ENCODE measurements around the gene MAP6. TPM values are rescaled to one million over a fixed set of nuclear protein-coding genes. Genes with fewer than 3 reads are reported as not detected.

The MAP6 gene
- total RNA-seq, 4 donors from 2014 or later: 7.9 to 22.1 (median 14.4) TPM

DNA sequence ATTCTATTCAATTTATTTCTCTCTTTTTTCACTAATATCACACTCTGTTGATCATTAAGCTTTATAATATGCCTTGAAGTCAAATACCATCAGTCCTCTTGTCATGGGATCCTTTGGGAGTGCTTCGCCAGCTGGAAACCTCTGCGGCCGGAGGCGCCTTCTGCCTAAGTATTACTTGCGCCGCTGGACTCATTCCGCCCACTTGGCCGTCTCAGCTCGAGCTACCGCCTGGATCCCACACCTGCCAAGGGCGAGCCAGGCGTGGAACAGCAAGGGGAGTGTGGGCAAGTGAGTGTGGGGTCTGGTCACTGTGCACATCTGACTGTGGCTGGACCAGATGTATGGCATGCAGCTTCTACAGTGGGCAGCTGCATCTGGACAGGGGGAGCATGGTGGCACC lies 9.1 kb upstream of the MAP6 start:
- Histone ChIP-seq H3K36me3 (no peaks in the 10 kb centered on the region), H3K4me3 (no peak overlapping the region), H3K27ac (no peak overlapping the region), H3K4me1 (no peaks in the 10 kb centered on the region), H3K27me3 (peaks cover 0 to 3% of the 10 kb centered on the region in 2 donors), H3K9me3 (no peaks in the 10 kb centered on the region)
- TF ChIP-seq, protein P1, sequence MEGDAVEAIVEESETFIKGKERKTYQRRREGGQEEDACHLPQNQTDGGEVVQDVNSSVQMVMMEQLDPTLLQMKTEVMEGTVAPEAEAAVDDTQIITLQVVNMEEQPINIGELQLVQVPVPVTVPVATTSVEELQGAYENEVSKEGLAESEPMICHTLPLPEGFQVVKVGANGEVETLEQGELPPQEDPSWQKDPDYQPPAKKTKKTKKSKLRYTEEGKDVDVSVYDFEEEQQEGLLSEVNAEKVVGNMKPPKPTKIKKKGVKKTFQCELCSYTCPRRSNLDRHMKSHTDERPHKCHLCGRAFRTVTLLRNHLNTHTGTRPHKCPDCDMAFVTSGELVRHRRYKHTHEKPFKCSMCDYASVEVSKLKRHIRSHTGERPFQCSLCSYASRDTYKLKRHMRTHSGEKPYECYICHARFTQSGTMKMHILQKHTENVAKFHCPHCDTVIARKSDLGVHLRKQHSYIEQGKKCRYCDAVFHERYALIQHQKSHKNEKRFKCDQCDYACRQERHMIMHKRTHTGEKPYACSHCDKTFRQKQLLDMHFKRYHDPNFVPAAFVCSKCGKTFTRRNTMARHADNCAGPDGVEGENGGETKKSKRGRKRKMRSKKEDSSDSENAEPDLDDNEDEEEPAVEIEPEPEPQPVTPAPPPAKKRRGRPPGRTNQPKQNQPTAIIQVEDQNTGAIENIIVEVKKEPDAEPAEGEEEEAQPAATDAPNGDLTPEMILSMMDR (IDR thresholded peaks at IDR 0.05): no peak
- TF ChIP-seq POLR2A (IDR thresholded peaks at IDR 0.05): no peak
- intact Hi-C loops (cut with DNase I; ENCODE audit: low total_unique reads): no loop called here
- DNase-seq: no peak

DNA sequence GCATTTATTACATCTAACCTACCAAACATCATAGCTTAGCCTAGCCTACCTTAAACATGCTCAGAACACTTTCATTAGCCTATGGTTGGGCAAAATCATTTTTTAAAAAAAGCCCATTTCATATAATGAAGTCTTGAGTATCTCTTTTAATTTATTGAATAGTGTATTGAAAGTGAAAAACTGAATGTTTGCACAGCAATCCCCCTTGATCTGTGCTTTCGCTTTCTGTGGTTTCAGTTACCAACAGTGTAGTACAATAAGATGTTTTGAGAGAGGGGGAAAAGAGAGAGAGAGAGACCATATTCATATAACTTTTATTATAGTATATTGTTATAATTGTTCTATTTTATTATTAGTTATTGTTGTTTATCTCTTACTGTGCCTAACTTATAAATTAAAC lies 8.4 kb upstream of the MAP6 start:
- TF ChIP-seq POLR2A (IDR thresholded peaks at IDR 0.05): no peak
- TF ChIP-seq, protein P1 (IDR thresholded peaks at IDR 0.05): no peak
- no peaks in the 10 kb centered on the region for H3K36me3 ChIP-seq
- no peak for DNase-seq
- H3K4me1 ChIP-seq: no peaks in the 10 kb centered on the region
- intact Hi-C loops (cut with DNase I; ENCODE audit: low total_unique reads): no loop called here
- H3K4me3 ChIP-seq: no peak overlapping the region
- H3K9me3 ChIP-seq: no peaks in the 10 kb centered on the region
- no peak overlapping the region for H3K27ac ChIP-seq
- peaks cover 0 to 3% of the 10 kb centered on the region in 2 donors for H3K27me3 ChIP-seq

DNA sequence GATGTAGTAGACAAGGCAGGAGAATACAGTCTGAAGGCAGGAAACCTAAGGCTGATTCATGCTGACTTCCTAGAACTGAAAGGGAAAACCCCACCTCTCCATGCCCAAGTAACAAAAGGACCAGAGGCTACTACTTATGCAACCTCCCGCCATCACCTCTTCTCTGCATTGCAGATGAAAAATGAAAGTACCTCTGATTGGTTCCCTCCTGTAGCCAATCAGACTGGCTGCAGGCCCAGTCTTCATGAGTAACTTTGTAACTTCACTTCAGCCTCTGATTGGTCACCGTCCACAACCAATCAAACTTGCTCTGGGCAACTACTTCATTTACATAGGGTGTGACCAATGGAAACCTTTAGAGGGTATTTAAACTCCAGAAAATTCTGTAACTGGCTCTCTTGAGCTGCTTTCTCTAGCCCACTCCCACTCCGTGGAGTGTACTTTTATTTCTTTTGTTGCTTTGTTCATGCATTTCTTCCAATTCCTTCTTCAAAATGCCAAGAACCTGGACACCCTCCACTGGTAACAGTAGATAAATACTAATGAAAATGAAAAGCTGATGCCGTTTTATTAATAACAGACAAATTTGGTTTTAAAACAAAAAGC lies 5.2 kb upstream of the MAP6 start:
- Histone ChIP-seq H3K27ac (no peak overlapping the region), H3K27me3 (no peaks in the 10 kb centered on the region), H3K9me3 (no peaks in the 10 kb centered on the region), H3K4me3 (no peak overlapping the region), H3K4me1 (no peaks in the 10 kb centered on the region), H3K36me3 (no peaks in the 10 kb centered on the region)
- intact Hi-C loops (cut with DNase I; ENCODE audit: low total_unique reads): no loop called here
- TF ChIP-seq, protein P1 (IDR thresholded peaks at IDR 0.05): no peak
- DNase-seq: no peak

DNA sequence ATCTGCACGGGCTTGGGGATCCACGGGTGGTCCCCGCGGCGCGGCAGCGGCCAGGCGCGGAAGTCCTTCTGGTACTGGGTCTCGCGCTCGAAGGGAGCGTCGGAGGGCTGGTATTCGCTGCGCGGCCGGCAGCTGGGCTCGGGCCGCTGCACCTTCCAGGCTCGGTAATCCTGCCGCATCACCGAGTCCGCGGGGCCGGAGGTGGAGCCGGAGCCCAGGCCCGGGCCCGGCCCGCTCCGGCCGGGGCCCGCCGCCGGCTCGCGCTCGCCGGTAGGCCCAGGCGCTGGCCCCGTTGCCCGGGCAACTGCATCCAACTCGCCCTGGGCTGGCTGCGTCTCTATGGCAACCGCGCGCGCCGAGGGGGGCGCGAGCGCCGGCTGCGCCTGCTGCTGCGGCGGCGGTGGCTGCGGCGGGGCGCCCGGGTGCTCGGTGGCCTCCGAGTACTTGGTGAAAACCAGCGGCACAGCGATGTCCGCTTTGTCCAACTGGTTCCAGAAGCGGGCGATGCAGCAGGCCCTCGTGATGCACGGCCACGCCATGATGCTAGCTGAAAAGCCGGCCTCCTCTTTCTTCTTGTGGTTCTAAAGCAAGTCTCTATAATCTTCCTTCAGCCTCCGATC lies 897 bp downstream of the MAP6 start:
- peak overlapping the region; percentile 35 to 46 for H3K4me3 ChIP-seq
- peaks cover 0 to 5% of the 10 kb centered on the region in 2 donors for H3K4me1 ChIP-seq
- peak; percentile 48 to 65 for DNase-seq
- H3K36me3 ChIP-seq: no peaks in the 10 kb centered on the region
- TF ChIP-seq POLR2A (IDR thresholded peaks at IDR 0.05): no peak
- TF ChIP-seq, protein P1 (IDR thresholded peaks at IDR 0.05): no peak
- no peaks in the 10 kb centered on the region for H3K9me3 ChIP-seq
- intact Hi-C loops (cut with DNase I; ENCODE audit: low total_unique reads): no loop called here
- H3K27ac ChIP-seq: peak overlapping the region; percentile 47 to 77
- H3K27me3 ChIP-seq: no peaks in the 10 kb centered on the region

DNA sequence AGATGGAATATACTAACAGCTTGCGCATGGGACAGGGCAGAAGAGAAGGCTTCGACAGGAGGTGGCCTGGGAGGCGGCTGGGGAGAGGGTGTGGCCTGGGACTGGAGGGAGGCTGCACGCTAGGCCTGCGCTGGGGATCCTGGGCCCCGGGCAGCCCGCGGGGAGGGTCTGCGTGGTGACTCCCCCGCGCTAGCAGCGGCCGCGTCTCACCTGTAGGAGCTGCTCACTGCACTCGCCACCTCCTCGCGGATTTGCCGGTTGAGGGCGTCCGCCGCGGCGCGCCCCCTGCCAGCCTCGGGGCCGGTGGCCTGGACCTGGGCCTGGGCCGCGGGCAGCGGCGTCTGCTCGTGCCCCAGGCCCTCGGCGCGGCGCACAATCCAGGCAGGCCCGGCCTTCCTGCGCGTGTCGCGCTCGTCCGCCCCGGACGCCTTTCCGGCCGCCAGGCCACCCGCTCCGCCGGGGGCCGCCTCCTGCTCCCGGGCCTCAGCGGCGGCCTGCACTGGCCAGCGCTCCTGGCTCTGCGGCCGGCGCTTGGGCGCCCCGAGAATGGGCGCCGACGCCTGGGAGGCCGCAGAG lies 1.5 kb downstream of the MAP6 start:
- no peak for TF ChIP-seq POLR2A (IDR thresholded peaks at IDR 0.05)
- TF ChIP-seq, protein P1 (IDR thresholded peaks at IDR 0.05): peak in 3 of 4 experiments; percentile 2 to 12 (median 5)
- Histone ChIP-seq H3K4me1 (peaks cover 0 to 5% of the 10 kb centered on the region in 2 donors), H3K27me3 (no peaks in the 10 kb centered on the region), H3K9me3 (no peaks in the 10 kb centered on the region), H3K36me3 (no peaks in the 10 kb centered on the region), H3K27ac (peak overlapping the region; percentile 47 to 77), H3K4me3 (peak overlapping the region; percentile 35 to 46)
- DNase-seq: no peak
- intact Hi-C loops (cut with DNase I; ENCODE audit: low total_unique reads): no loop called here
